ENCODE data around the gene NUTM2A.
"Not testable (repeated sequence)": the region's sequence is repeated elsewhere in the genome, so short reads cannot be mapped to it uniquely, and the experiment has no call there.

The NUTM2A gene

GRCh38 chr10:87247335-87247734, 22.1 kb downstream of the NUTM2A start:
- DNase-seq (ENCODE audit: low read depth), result not testable (repeated sequence)

DNA sequence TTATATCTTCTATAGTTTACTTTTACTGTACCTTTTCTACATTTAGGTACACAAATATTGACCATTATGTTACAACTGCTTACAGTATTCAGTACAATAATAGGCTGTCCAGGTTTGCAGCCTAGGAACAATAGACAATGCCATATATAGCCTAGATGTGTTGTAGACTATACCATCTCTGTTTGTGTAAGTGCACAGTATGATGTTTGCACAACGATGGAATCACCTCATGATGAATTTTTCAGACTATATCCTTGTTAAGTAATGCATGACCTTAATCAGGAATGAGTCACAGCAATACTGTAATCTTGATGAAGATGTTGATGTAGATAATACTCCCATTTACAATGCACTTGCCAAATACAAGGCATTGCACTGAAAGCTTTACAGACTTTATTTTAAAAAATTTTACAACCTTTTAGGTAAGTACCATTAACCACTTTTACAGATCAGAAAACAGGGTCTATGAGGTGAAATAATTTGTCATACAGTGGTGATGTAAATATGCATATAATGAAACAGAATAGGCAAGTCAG, 23.6 kb downstream of the NUTM2A start:
- not testable (repeated sequence) for DNase-seq (ENCODE audit: low read depth)

GRCh38 chr10:87280749-87281392, 55.6 kb downstream of the NUTM2A start:
- not testable (repeated sequence) for DNase-seq (ENCODE audit: low read depth)

All from activated T-helper 9 cell treated with anti-CD3 and anti-CD28 coated beads, Interleukin-2, amount 50 U/mL, for 16 hours (primary cell).